Effector CD4-positive, alpha-beta T cell (primary cell): ENCODE results near the gene PTPRT.

ENCODE experiments used
- DNase-seq: peaks from one replicate; pipeline ENCODE4 v3.0.0-alpha.2; 2020

PTPRT gene

DNA sequence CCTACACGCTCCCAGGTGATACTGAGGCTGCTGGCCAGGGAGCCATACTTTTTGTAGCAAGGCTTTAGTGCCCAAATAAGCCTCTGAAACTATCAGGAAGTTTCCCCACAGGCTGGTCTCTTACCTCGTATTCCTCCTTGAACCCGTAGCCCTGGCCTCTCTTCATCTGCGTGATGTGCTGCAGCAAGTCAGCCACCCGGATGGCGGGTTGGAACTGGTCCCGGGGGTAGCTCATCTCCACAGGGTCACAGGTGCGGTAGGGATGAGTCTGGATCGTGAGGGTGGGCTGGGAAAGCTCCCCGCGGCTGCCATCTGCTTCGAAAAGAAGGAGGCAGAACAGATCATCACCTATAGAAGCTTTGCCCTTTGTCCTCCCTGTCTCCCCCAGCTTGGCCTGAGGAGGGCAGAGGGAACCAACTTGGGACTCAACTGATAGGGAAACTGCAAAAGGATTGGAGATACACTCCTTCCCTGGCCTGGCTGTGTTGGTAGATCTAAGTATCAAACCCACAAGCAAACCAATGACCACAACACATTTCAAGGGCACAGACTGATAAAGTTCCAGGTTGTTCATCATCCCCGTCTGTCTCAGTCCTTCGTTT, 1028.4 kb downstream of the PTPRT start:
- no peak for DNase-seq

DNA sequence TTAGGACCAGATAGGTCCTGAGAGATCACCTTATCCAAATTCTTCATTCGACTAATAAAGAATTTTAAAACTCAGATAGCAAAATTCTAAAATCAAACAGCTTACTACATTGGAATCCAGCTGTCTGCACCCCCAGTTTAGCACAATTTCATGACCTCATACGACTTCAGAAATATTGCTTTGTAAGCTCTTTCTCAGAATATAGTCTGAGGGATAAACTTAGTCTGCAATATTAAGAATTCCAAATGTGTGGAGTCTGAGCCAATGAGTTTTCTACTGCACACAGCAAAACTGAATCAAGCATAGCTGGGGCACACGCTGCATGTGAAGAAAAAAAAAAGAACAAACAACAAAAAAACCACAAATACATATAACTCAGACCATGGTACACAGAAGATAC, 1029.9 kb downstream of the PTPRT start:
- DNase-seq: no peak

DNA sequence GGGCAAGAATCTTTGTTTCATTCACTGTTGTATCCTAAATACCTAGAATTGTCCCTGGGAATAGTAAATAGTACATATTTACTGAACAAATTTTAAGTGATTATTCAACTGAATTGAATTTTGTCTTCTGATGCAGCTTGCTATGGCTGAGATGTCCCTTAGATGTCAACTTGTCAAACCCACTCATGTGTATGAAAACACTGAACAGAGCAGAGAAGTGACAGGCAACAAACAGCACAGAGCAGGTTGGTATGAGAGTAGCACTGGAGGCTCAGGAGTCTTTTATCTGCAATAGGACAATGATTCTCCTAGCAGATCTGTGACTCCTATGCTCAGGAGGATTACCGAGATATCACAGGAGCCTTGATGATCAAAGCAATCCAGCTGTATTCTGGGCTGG, 1031.4 kb downstream of the PTPRT start:
- no peak for DNase-seq

DNA sequence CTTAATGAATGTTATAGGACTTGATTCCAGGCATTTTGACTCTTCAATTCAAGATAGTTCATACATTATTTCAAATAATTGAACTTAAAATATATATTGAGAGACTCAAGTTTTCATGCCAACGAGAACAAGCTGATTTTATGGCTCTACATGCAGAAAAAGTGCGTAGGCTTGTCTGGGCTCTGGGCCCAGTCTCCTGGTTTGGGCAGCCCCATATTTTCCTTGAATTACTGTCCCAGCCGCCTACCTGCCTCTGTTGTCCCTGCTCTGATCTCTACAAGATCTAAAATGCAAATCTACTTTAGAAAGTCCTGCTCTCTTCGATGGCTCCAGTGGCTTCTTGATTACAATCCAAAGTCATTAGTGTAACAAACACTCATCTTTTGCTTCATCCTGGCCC, 1034.1 kb downstream of the PTPRT start:
- no peak for DNase-seq

DNA sequence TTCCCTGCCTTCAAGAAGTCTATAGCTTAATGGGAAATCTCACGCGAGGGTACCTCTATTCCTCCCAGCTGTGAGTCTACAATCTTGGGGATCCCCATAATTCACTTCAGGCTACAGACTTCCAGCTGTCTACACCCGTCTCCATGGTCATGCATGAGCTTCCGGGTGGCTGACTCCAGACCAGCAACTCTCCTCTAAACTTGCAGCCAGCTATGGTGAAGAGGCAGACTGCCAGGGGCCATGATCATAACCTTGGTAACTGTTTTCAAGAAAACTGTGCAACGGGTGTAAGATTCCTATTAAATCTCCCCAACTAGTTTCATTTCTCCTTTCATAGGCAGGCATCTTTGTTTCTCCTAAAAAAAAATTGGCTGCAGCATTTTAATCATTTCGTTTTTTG, 1037.1 kb downstream of the PTPRT start:
- no peak for DNase-seq

DNA sequence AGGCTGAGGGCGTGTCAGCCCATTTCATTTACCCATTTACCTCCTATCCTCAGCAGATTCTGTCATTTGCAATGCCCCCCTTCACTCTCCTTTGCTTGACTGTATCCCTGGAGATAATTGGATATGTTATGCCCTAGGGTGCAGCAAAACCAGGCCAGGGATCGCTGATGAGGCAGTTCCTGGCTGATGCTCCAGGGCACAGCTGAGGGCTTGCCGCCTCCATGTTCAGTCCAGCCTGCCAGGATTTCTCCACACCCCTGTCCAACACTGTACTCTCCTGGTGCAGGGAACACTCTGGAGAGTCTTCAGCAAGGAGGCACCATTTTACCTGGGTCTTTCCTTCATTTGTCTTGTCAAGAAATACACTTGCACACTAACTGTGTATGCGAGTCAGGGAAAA, 1039.5 kb downstream of the PTPRT start:
- DNase-seq: no peak

DNA sequence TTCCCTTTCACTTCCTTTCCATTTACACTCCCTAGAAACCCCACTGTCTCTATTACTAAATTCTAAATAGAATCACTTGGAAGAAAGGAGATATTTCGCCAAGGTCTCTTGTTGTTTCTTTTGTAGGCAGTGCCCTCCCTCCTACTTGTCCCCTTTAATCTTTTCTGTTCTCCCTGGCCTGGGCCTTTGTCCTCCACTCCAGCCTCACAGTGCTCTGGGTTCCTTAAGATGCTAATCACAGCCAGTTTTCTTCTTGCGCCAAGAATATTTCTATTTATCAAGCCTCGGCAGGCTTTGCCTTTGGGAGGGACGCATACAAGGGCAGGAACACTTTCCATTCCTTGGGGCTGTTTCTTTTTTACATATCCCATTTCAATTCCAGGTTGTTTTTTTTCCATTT, 1051.0 kb downstream of the PTPRT start:
- DNase-seq: no peak

DNA sequence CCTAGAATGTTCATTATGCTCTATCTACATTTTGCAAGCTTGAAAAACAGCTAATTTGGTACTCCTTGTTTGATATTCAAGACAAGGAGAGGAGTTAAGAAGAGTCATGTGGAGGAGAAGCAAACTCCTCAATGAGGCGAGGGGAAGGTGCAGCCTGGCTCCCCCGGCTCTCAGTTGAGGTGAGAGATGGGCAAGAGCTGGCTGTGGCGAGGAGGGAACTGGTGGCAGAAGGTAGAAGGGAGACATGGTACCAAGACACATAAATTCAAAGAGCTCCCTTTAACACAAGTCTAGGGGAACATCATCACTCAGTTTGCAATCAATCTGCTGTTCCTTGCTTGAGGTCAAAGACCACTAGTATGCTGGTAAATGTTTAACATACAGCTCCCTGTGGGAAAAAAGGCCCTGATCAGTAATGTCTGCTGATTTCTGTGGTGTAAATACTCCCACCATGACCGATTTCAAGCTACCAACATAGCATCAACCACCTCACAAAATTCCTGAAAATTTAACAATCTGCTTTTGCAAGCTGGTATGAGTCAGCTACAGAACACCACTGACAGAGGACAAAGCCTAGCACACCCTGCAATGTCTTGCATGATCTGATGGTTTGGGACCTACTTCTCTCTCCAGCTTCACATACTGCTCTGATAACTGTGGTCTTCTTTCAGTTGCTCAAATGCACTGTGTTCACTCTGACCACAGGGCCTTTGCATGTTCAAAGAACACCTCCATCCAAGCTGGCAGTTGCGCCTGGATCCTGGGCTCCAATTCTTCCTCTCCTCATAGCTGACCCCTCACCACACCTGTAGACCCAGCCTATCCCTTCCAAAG, 1055.2 kb downstream of the PTPRT start:
- no peak for DNase-seq

DNA sequence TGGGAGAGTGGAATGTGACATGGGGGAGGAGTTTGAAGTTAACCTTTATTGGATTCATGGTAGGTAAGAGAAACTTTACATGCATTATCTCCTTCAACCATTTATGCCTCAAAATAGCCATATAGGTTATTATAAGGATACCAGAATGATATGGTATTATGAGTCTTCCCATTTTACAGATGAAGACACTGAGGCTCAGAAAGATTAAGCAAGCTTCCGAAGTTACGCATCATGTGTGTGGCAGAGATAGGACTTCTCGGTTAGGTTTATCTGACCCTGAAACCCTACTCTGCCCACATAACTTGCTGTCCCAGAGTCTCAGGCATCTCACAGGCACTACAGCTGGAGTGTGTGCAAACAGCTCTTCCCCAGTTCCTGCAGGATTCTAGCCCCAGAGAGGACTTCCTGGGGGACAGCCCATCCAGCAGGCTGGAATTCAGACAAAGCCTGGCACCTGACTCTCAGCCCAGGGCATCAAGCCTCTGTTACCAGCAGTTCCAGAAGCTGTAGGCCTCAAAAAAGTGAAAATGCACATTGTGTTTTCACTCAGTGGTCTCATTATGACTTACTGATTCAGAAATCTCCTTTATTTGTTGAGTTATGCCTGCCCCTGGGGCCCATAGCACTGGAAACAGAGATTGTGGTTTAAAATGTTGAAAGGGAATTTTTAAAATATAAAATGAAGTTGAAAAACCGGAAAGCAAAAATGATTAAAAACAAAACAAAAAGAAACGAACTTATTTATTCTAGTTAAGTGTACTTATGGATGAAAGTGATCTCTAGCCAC, 1058.7 kb downstream of the PTPRT start:
- no peak for DNase-seq

DNA sequence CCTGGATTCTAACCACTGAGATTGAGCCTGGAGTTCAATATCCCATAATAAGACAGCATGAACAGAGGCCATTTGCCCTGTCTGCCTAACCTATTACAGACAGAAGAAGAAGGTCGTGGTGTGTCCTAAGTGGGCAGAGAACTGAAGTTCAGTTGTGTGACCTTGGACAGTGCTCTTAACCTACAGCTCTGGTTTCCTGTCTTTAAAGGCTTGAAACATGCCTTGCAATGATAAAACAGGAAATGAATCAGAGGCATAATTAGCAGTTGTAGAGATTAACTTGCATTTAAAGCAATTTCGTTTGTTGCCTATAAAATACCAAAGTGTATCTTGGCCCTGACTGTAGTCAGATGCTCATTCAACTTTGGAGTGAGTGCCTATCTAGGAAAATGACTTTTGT, 1064.3 kb downstream of the PTPRT start:
- no peak for DNase-seq

DNA sequence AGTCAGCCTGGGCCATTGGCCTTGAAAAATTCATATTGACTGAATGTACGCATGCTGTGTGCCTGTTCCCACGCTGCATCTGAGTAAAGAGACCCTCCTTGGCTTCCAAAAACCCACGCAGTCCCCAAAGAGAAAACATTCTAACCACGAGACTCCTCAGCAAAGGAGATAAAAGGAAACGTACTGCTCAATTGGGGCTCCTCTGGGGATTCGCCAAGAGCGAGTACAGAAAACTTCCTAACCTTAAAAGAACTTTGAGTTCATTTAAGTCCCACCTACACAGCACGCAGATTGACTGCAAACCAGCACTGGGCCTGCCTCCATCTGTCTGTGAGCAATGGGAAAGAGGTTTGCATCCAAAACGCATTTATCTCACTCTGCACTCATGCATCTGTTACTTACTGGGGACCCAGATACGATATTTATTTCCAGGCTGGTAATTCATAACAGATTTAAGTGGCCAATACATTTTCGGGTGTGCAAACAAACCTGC, 1065.7 kb downstream of the PTPRT start:
- no peak for DNase-seq

DNA sequence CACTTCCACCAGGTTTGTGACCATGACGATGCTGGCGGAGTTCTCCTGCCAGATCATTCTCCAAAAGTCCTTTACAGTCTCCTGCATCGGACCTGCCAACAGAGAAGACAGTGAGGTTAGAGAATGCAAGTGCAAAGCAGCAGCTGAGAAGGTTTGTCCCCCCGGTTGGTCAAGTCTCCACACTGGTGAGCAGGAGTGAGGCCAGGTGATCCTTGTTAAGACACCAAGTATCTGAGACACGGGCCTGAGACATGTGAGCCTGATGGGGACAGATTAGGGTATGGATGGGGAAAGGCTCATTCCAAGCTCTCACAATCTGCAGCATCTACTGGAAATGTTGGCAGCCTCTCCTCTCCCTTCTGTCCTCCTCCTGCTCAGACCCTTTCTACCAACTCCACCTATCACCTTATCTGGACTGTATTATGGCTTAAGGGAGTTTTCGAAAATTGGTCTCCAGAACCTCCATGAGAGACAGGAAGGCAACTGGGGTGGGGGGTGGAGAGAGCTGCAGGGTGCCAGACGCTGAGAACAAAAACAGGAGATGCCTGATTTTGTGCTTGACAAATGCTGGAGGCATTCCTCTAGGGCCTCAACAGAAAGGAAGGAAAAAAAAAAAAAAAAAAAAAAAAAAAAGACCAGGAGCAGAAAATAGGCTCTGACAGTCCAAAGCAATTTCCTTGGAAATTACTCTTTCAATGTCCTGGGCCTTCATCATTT, 1071.1 kb downstream of the PTPRT start:
- no peak for DNase-seq

DNA sequence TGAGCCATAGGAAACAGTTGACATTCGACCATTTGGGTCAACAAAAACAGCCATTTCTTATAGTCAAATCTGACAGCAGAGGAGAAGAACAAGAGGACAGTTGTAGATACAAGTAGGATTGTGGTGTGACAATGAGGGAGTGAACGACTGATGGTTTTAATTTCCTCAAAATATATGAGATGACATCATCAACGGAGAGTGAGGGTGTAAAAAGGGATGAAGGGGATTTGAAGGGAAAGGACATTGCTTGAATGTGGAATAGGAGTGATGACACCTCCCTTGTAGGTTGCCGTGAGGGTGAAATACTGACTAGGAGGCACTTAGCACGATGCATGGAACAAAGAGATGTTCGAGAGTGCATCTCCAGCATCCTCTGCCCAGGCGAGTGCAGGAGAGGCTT, 1071.7 kb downstream of the PTPRT start:
- no peak for DNase-seq

DNA sequence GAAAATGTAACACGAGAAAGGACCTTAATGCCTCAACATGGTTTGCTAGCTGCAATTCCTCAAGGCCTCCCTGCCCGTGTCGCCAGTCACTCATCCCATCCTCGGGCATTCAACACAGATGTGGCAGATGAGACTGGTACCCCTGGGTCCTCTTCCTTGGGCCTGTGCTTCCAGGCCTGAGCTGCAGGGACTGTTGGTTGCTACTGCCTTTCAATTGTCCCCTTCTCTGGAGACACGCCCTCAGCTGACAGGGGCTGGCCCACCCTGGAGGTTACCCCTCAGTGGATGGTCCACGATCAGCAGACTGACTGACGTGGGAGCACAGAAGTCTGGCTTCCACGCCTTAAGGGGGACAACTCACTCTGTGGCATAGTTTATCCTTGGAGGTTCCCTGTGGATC, 1076.5 kb downstream of the PTPRT start:
- DNase-seq: no peak

DNA sequence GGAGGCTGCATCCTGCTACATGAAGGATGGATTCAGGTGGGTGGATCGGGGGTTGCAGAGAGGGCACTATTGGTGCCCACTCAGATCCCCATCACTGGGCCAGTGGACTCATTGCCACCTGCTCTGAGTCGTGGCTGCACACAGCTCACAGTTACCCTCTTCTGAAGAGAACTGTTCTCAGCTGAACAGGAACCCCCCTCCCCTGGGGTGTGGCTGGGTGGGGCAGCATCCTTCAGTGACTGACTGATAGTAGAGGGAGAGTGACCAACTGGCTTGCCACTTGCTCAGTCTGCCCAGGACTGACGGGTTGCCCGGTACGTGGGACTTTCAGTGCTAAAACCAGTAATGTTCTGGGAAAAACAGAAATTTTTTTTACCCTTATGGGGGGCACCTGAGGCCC, 1077.5 kb downstream of the PTPRT start:
- DNase-seq: no peak

DNA sequence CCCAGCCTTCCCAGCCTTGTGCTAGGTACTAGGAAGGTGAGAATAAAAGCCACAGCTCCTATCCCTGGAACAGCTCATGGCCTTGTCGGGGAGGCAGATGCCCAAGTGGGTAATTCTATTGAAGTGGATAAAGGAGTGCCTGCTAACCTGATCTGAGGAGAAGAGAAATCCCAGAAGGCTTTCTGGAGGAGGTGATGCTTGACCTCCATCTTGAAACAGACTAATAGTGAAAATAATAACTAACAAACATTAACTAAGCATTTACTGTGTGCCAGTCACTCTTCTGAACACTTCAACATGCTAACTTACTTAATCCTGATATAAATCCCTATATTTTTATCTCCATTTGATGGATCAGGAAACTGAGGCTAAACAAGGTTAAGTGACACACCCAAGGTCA, 1078.4 kb downstream of the PTPRT start:
- no peak for DNase-seq

DNA sequence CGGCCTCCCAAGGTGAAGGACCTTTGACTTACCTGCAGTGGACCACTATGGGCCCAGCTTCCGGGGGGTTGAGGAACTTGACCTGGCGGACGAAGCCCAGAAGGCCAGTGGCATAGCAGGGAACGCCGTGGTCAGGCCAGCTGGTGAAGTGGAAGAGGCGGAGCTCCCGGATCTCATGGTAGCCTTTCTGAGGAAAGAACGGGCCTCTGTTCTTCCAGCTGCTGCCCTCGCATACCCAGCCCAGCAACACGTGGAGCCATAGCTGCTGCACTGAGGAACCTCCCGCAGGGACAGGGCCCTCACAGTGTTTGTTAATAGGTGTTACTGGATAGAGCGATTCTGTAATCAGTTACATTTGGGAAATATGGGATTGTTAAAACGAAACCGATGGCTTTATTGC, 1079.4 kb downstream of the PTPRT start:
- DNase-seq: no peak

DNA sequence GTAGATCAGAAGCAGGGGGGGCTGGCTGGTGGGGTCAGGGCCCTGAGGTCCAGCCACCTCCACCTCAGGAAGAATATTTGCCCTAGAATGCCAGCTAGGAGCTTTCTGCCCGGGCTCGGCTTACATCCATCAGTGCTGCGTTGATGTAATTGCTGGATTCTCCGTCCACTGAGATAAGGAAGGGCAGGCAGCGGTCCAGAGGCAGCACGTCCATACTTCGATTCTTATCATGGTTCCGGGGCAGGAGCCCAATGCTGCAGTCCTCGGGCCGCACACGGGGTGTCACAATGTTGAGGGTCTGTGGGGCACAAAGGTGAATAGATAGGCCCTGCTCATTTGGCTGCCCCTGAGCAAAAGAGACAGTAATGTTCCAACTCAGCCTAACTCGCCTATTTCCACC, 1087.7 kb downstream of the PTPRT start:
- no peak for DNase-seq

DNA sequence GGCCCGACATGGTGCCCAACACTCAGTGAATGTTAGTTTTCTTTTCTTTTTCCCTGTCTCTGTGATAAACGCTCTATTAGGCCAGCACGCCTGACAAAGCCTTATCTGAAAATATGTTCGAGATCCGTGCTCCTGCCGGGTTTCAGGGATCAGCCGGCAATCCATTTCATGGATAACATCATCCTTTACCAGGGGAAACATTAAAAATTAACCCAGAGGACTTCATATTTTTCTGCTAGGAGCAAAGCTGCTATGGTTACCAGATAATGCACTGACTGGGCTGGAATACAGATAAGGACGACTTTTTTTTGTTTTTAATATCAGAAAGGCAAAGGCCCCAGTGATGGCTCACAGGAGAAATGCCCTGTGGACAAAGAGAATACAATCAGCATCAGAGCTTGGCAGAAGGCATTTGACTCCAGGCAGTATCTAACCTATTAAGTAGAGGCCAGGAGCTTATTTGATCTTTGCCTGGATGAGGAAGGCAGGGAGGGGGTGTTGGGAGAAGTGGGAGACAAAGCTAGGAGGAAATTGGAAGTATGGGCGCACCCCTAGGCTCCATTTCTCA, 1089.5 kb downstream of the PTPRT start:
- no peak for DNase-seq

DNA sequence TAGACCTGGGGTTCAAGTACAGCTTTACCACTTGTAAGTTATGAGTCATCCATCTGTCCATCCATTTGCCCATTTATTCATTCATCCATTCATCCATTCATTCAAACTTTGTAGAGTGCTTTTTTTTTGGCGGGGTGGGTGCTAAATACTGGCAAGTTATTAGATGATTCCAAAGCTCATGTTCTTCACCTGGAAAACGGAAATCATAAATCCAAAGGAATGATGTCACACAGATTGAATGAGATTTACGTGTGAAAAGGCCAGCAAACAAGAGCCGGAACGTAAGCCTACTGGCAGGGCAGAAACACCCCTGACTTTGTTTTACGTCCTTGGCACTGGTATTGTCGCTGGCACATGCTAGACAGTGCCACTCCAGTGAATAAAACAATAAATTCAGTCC, 1090.6 kb downstream of the PTPRT start:
- no peak for DNase-seq

DNA sequence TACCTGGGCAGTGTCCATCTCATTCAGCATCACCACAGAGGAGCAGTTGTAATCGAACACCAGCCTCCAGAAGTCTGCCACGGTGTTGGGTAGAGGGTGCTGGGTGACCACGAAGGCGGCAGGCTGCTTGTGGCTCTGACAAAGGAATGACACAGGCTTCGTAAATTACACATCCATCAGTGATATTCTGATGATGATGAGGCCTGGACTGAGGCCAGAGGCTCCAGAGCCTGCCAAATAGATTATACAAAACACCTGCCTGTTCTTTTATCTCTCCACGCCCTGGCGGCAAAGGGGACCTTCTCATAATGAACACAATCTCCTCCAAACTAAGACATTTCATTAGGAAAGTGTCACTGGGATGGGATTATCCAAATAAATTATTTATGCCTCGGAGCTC, 1091.3 kb downstream of the PTPRT start:
- DNase-seq: no peak

DNA sequence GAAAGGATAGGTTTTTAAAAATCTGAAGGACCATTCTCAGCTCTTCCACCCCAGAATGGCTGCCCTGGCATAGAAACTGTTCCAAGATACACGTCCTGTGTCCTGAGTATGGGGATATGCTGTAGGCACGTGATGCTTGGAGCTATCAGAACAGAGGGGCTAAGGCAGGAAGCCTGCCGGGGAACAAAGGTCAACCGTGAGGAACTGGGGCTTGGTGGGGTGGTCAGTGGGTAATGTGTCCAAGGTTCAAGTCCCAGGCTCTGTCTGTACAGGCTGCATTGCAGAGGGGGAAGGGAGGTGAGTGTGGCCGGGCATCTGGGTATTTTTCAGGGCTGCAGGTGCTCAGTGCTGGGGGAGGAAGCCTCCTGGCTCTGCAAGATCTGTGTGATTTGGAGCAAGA, 1092.0 kb downstream of the PTPRT start:
- no peak for DNase-seq

DNA sequence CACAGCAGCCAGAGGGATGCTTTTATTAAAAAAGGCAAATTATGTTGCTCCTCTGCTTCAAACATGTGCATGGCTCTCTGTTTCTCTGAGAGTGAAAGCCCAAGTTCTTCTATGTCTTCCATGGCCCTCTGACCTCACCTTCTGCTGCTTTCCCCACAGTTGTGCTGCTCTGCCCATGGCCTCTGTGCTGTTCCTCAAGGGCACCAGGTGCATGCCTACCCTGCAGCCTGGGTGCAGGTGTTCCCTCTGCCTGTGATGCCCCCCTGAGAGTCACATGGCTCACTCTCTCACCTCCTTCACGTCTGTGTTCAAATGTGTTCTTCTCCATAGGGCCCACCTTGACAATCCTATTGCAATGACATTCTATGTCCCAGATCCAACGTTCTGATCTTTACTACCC, 1094.5 kb downstream of the PTPRT start:
- DNase-seq: no peak
